GM12878 (cell line): ENCODE data around the gene RNF150. TPM values are rescaled to one million over a fixed set of nuclear protein-coding genes. Genes with fewer than 3 reads are reported as not detected.
A peak's percentile ranks its signal among the peaks of the same experiment; 100 is the strongest.

ENCODE experiments used
- ATAC-seq: fragments of 200-7000 bp; cut with Tn5 transposase; 3 replicates; pipeline ENCODE4 v1.9.1; 2020; ENCODE audit warnings: mild to moderate bottlenecking, moderate library complexity
- BruUV-seq: library from RNA; stranded (reverse); fragments of 400-500 nt; replicated peaks from 2 replicates; lab custom pipeline; 2021; lab: Mats Ljungman, UMichigan
- CTCF ChIA-PET: fragments of 300-600 bp; sonication (Branson Sonifier 250); formaldehyde crosslinking; extraction: SDS; loops from one replicate; lab custom pipeline; 2021; ENCODE audit warnings: inconsistent platforms; lab: Yijun Ruan, JAX
- POLR2A ChIA-PET: fragments of 350-600 bp; formaldehyde crosslinking; extraction: SDS; loops from one replicate; lab custom pipeline; 2021; ENCODE audit warnings: inconsistent platforms; lab: Charles Lee
- RAD21 ChIA-PET: fragments of 300-600 bp; sonication (Branson Sonifier 250); formaldehyde crosslinking; loops from one replicate; lab custom pipeline; 2023; ENCODE audit warnings: antibody characterized with exemption; ENCODE audit not compliant: unreplicated experiment; lab: Charles Lee
- SMC1A ChIA-PET: fragments of 300-600 bp; sonication (Branson Sonifier 250); formaldehyde crosslinking; loops from one replicate; lab custom pipeline; 2023; ENCODE audit not compliant: unreplicated experiment, uncharacterized antibody; lab: Charles Lee
- DNase-seq: peaks from one replicate; pipeline ENCODE4 v3.0.0-alpha.2; 2011; ENCODE audit warnings: low read depth, low spot score
- FAIRE-seq: peaks from 3 replicates; lab custom pipeline; 2011; peaks lifted over from hg19 to GRCh38; lab: Jason Lieb, UNC
- H2AFZ ChIP-seq: 2 replicates; pipeline ENCODE4 v1.6.0; 2011; ENCODE audit warnings: low read depth, low read length, control low read depth; ENCODE audit not compliant: control insufficient read depth
- H3K27ac ChIP-seq: 2 replicates; pipeline ENCODE4 v1.5.1; 2011; ENCODE audit warnings: control low read depth; ENCODE audit not compliant: control insufficient read depth, insufficient read depth
- H3K27me3 ChIP-seq, 2 experiments: replicated peaks in 1 of 2; 2 replicates each; pipeline versions ENCODE4 v1.6.0 to v1.6.1; 2011; ENCODE audit warnings: low read length in 1 of 2; ENCODE audit not compliant: control insufficient read depth in 2 of 2, insufficient read depth in 2 of 2
- H3K36me3 ChIP-seq, 2 experiments: 2 replicates each; pipeline ENCODE4 v1.5.1; 2011; ENCODE audit warnings: low read length in 1 of 2; ENCODE audit not compliant: control insufficient read depth in 2 of 2, insufficient read depth in 2 of 2
- H3K4me1 ChIP-seq: 2 replicates; pipeline ENCODE4 v1.6.1; 2011; ENCODE audit warnings: mild to moderate bottlenecking, low read length, moderate library complexity, mixed read lengths; ENCODE audit not compliant: control insufficient read depth, insufficient read depth
- H3K4me2 ChIP-seq: 2 replicates; pipeline ENCODE4 v1.6.0; 2011; ENCODE audit warnings: control low read depth; ENCODE audit not compliant: control insufficient read depth, insufficient read depth
- H3K4me3 ChIP-seq: fragments of 200-600 bp; sonication (generic); 2 replicates; pipeline ENCODE4 v1.5.1; 2016
- H3K79me2 ChIP-seq: 2 replicates; pipeline ENCODE4 v1.6.0; 2011; ENCODE audit warnings: low read length; ENCODE audit not compliant: control insufficient read depth, insufficient read depth
- H3K9ac ChIP-seq: 2 replicates; pipeline ENCODE4 v1.8.0; 2011; ENCODE audit warnings: low read length, control low read depth, mixed read lengths; ENCODE audit not compliant: control insufficient read depth, insufficient read depth
- H3K9me3 ChIP-seq: replicated peaks from 3 replicates; pipeline ENCODE4 v1.5.1; 2011; ENCODE audit warnings: mild to moderate bottlenecking, low read length; ENCODE audit not compliant: control insufficient read depth, insufficient read depth
- H4K20me1 ChIP-seq: 2 replicates; pipeline ENCODE4 v1.6.0; 2011; ENCODE audit not compliant: control insufficient read depth, insufficient read depth
- ATF7 ChIP-seq: fragments of 450-650 bp; IDR thresholded peaks from 2 replicates; pipeline ENCODE4 v1.6.1; 2016; ENCODE audit warnings: low read depth, mild to moderate bottlenecking
- CBX3 ChIP-seq: fragments of 200-600 bp; sonication (generic); IDR thresholded peaks from 2 replicates; pipeline ENCODE4 v1.6.1; 2016; ENCODE audit warnings: low read depth, borderline replicate concordance
- CHD2 ChIP-seq: IDR thresholded peaks from 2 replicates; pipeline ENCODE4 v1.6.1; 2011; ENCODE audit warnings: low read depth, low read length, improper control_type of control experiment, borderline replicate concordance
- NFXL1 ChIP-seq: fragments of 450-650 bp; IDR thresholded peaks from 2 replicates; pipeline ENCODE4 v1.6.1; 2017; ENCODE audit warnings: antibody characterized with exemption, mild to moderate bottlenecking, borderline replicate concordance
- SMARCA5 ChIP-seq: fragments of 450-650 bp; IDR thresholded peaks from 2 replicates; pipeline ENCODE4 v1.6.1; 2017; ENCODE audit warnings: mild to moderate bottlenecking
- WGBS: methylation state at CpG from one replicate; pipeline ENCODE4 v1.1.6; 2016; ENCODE audit warnings: low lambda C conversion rate; ENCODE audit not compliant: insufficient replicate concordance, insufficient coverage; ENCODE audit errors: missing lambda C conversion rate; 5-methylcytosine and 5-hydroxymethylcytosine counted together
- in situ Hi-C: fragments of 300-500 bp; cut with MboI; formaldehyde crosslinking; loops from 9 replicates; pipeline ENCODE4 v1.14.3; 2018; ENCODE audit warnings: mixed read lengths
- intact Hi-C: fragments of 100-400 bp; cut with micrococcal nuclease; formaldehyde crosslinking; loops from one replicate; pipeline ENCODE4 v1.14.2; 2022; ENCODE audit not compliant: unreplicated experiment
- polyA plus RNA-seq, 11 experiments: library from polyadenylated mRNA; depleted of rRNA in 4 of 11; unstranded in 6 of 11; stranded (reverse) in 5 of 11; fragments of >200 nt; fragmentation: Nextera tagmentation in 4 of 11; fragmentation: Illumina TruSeq in 1 of 11; extraction: Ambion mirVana in 4 of 11; extraction: Trizol in 1 of 11; gene quantifications; 1 replicate in 1 of 11; 2 replicates in 10 of 11; pipeline versions ENCODE4 v1.2.1 to v1.2.3, GENCODE V29; 2011 to 2016; ENCODE audit warnings: inconsistent platforms in 2 of 11, missing spikeins in 2 of 11, low read depth in 1 of 11
- total RNA-seq, 4 experiments: library from RNA; depleted of rRNA in 3 of 4; stranded (reverse); fragments of >200 nt in 3 of 4; fragmentation: Illumina TruSeq in 1 of 4; extraction: Trizol in 1 of 4; gene quantifications; 2 replicates each; pipeline versions ENCODE4 v1.2.1 to v1.2.3, GENCODE V29; 2013 to 2021
- TF ChIP-seq, protein P1 (sequence below): fragments of 450-650 bp; IDR thresholded peaks from 2 replicates; pipeline ENCODE4 v1.6.1; 2017; ENCODE audit warnings: mild to moderate bottlenecking
- TF ChIP-seq, protein P2 (sequence below): fragments of 450-650 bp; IDR thresholded peaks from 2 replicates; pipeline ENCODE4 v1.6.1; 2016; ENCODE audit warnings: mild to moderate bottlenecking
- TF ChIP-seq, protein P3 (sequence below): fragments of 450-650 bp; IDR thresholded peaks from 2 replicates; pipeline ENCODE4 v1.6.1; 2016; ENCODE audit warnings: mild to moderate bottlenecking, moderate library complexity, borderline replicate concordance

Gene RNF150
- total and polyA plus RNA-seq, 10 of the 15 experiments (the other 5 are each of a cell fraction or from before 2014, with no cell fraction given), result 0.01 to 2.3 (median 0.04) TPM; not detected in 6

DNA sequence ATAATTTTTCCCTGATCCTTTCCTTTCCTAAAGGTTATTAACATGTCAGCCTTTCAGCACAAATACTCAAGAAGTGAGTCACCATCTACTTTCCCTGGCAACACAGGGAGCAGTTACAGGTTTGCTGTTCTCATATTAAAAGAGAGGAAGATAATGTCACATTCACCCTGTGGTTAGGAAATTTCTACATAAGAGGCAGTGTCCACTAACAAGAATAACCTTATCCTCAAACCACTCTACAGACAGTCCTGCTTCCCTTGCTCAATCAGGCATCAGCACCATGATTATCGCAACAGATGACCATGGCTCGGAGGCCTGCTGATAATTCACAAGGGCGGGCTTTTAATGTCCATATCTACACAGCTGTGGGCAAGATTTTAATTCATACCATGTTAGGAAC, 30.9 kb downstream of the RNF150 start (continued):
- TF ChIP-seq, protein P1, sequence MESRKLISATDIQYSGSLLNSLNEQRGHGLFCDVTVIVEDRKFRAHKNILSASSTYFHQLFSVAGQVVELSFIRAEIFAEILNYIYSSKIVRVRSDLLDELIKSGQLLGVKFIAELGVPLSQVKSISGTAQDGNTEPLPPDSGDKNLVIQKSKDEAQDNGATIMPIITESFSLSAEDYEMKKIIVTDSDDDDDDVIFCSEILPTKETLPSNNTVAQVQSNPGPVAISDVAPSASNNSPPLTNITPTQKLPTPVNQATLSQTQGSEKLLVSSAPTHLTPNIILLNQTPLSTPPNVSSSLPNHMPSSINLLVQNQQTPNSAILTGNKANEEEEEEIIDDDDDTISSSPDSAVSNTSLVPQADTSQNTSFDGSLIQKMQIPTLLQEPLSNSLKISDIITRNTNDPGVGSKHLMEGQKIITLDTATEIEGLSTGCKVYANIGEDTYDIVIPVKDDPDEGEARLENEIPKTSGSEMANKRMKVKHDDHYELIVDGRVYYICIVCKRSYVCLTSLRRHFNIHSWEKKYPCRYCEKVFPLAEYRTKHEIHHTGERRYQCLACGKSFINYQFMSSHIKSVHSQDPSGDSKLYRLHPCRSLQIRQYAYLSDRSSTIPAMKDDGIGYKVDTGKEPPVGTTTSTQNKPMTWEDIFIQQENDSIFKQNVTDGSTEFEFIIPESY, result no peak

DNA sequence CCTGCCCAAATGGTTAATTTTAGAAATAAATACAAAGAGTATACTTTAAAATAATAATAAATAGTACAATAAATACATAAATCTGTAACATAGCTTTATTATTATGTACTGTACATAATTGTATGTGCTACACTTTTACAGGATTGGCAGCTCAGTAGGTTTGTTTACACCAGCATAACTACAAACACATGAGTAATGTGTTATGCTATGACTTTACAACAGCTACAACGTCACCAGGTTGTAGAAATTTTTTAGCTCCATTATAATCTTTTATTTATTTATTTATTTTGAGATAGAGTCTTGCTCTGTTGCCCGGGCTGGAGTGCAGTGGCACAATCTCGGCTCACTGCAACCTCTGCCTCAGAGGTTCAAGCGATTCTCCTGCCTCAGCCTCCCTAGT, 31.8 kb downstream of the RNF150 start:
- 11% methylated on average over 4 of the region's 4 CpGs for WGBS
- Histone ChIP-seq H3K79me2 (no peaks in the 10 kb centered on the region), H3K36me3 (no peaks in the 10 kb centered on the region), H3K4me2 (no peak overlapping the region), H3K4me3 (no peak overlapping the region), H2AFZ (no peak overlapping the region), H3K27me3 (no peaks in the 10 kb centered on the region), H3K9ac (no peak overlapping the region), H3K9me3 (no peaks in the 10 kb centered on the region), H3K4me1 (no peaks in the 10 kb centered on the region), H4K20me1 (no peaks in the 10 kb centered on the region), H3K27ac (no peak overlapping the region)
- no peak for DNase-seq
- in situ Hi-C loops, result no loop called here
- no TSS peak for BruUV-seq
- no peak for ATAC-seq
- TF ChIP-seq CBX3 (no peak), SMARCA5 (no peak), CHD2 (no peak), NFXL1 (no peak), ATF7 (no peak)
- TF ChIP-seq, protein P2, sequence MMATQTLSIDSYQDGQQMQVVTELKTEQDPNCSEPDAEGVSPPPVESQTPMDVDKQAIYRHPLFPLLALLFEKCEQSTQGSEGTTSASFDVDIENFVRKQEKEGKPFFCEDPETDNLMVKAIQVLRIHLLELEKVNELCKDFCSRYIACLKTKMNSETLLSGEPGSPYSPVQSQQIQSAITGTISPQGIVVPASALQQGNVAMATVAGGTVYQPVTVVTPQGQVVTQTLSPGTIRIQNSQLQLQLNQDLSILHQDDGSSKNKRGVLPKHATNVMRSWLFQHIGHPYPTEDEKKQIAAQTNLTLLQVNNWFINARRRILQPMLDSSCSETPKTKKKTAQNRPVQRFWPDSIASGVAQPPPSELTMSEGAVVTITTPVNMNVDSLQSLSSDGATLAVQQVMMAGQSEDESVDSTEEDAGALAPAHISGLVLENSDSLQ, result no peak
- TF ChIP-seq, protein P3, sequence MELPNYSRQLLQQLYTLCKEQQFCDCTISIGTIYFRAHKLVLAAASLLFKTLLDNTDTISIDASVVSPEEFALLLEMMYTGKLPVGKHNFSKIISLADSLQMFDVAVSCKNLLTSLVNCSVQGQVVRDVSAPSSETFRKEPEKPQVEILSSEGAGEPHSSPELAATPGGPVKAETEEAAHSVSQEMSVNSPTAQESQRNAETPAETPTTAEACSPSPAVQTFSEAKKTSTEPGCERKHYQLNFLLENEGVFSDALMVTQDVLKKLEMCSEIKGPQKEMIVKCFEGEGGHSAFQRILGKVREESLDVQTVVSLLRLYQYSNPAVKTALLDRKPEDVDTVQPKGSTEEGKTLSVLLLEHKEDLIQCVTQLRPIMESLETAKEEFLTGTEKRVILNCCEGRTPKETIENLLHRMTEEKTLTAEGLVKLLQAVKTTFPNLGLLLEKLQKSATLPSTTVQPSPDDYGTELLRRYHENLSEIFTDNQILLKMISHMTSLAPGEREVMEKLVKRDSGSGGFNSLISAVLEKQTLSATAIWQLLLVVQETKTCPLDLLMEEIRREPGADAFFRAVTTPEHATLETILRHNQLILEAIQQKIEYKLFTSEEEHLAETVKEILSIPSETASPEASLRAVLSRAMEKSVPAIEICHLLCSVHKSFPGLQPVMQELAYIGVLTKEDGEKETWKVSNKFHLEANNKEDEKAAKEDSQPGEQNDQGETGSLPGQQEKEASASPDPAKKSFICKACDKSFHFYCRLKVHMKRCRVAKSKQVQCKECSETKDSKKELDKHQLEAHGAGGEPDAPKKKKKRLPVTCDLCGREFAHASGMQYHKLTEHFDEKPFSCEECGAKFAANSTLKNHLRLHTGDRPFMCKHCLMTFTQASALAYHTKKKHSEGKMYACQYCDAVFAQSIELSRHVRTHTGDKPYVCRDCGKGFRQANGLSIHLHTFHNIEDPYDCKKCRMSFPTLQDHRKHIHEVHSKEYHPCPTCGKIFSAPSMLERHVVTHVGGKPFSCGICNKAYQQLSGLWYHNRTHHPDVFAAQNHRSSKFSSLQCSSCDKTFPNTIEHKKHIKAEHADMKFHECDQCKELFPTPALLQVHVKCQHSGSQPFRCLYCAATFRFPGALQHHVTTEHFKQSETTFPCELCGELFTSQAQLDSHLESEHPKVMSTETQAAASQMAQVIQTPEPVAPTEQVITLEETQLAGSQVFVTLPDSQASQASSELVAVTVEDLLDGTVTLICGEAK, result no peak
- ChIA-PET SMC1A (no interaction called here), POLR2A (no interaction called here), RAD21 (no interaction called here), CTCF (interaction anchor here (1.0 to 1.3 kb wide), 3 partner anchors 10 to 218 kb away, joined by 3 to 4 read pairs (median 3); no protein-coding TSS in a partner anchor)
- intact Hi-C loops, result no loop called here
- peak; percentile 68 for FAIRE-seq
